Liver (tissue), 9 donors: ENCODE data around the gene PPP1R12A. TPM values are rescaled to one million over a fixed set of nuclear protein-coding genes. Genes with fewer than 3 reads are reported as not detected.

Experiments used
- DNase-seq: peaks from one replicate; pipeline ENCODE4 v3.0.0-alpha.2; 2017; ENCODE audit warnings: low spot score
- H3K27ac ChIP-seq, 2 donors: one replicate each; pipeline ENCODE4 v1.7.0; 2013; ENCODE audit warnings: inconsistent platforms in 2 of 2, low read length in 2 of 2, control low read depth in 1 of 2, low read depth in 1 of 2, mild to moderate bottlenecking in 1 of 2
- H3K27me3 ChIP-seq, 4 donors: one replicate each; pipeline versions ENCODE4 v1.6.1 to v1.7.0; 2013; ENCODE audit warnings: low read length in 3 of 4, inconsistent platforms in 1 of 4, mild to moderate bottlenecking in 1 of 4, moderate library complexity in 1 of 4; ENCODE audit not compliant: control insufficient read depth in 4 of 4, insufficient read depth in 4 of 4
- H3K36me3 ChIP-seq, 4 donors: one replicate each; pipeline versions ENCODE4 v1.6.1 to v1.7.0; 2013; ENCODE audit warnings: low read length in 3 of 4, mild to moderate bottlenecking in 3 of 4, low read depth in 1 of 4, moderate library complexity in 1 of 4; ENCODE audit not compliant: control insufficient read depth in 4 of 4, insufficient read depth in 3 of 4
- H3K4me1 ChIP-seq, 4 donors: one replicate each; pipeline versions ENCODE4 v1.6.1 to v1.7.0; 2013; ENCODE audit warnings: low read length in 3 of 4, mild to moderate bottlenecking in 3 of 4, moderate library complexity in 1 of 4; ENCODE audit not compliant: control insufficient read depth in 4 of 4, insufficient read depth in 4 of 4
- H3K4me3 ChIP-seq, 3 donors: one replicate each; pipeline versions ENCODE4 v1.6.1 to v1.7.0; 2013; ENCODE audit warnings: low read length in 3 of 3, control low read depth in 1 of 3, low read depth in 1 of 3, mild to moderate bottlenecking in 1 of 3
- H3K9ac ChIP-seq, 2 donors: one replicate each; pipeline ENCODE4 v1.7.0; 2013; ENCODE audit warnings: low read length in 2 of 2, mild to moderate bottlenecking in 2 of 2, moderate library complexity in 2 of 2, control low read depth in 1 of 2, low read depth in 1 of 2
- H3K9me3 ChIP-seq, 4 donors: one replicate each; pipeline versions ENCODE4 v1.6.1 to v1.7.0; 2013; ENCODE audit warnings: low read length in 3 of 4; ENCODE audit not compliant: control insufficient read depth in 4 of 4
- ATF3 ChIP-seq: IDR thresholded peaks from 2 replicates; pipeline ENCODE4 v1.6.1; 2016; ENCODE audit warnings: antibody characterized with exemption
- CTCF ChIP-seq: fragments of 150-350 bp; IDR thresholded peaks from 2 replicates; pipeline ENCODE4 v1.5.1; 2017; ENCODE audit warnings: improper control_type of control experiment, low read depth, low read length; ENCODE audit not compliant: missing input control
- EGR1 ChIP-seq, 2 donors: IDR thresholded peaks; 2 replicates each; pipeline ENCODE4 v1.6.1; 2016 to 2018; ENCODE audit warnings: antibody characterized with exemption in 2 of 2, low read depth in 2 of 2
- FOXA1 ChIP-seq: IDR thresholded peaks from 2 replicates; pipeline ENCODE4 v1.6.1; 2016; ENCODE audit warnings: antibody characterized with exemption
- FOXA2 ChIP-seq: IDR thresholded peaks from 2 replicates; pipeline ENCODE4 v1.6.1; 2016; ENCODE audit warnings: antibody characterized with exemption
- GABPA ChIP-seq, 2 donors: IDR thresholded peaks in 1 of 2; conservative IDR thresholded peaks in 1 of 2; 2 replicates each; pipeline ENCODE4 v1.6.1; 2016; ENCODE audit warnings: antibody characterized with exemption in 2 of 2, mild to moderate bottlenecking in 1 of 2, moderate library complexity in 1 of 2
- HNF4A ChIP-seq, 2 donors: conservative IDR thresholded peaks; 2 replicates each; pipeline ENCODE4 v1.6.1; 2016; ENCODE audit warnings: antibody characterized with exemption in 2 of 2, mild to moderate bottlenecking in 2 of 2
- HNF4G ChIP-seq: IDR thresholded peaks from 2 replicates; pipeline ENCODE4 v1.6.1; 2016; ENCODE audit warnings: antibody characterized with exemption
- JUND ChIP-seq, 2 donors: IDR thresholded peaks; 2 replicates each; pipeline ENCODE4 v1.6.1; 2016; ENCODE audit warnings: antibody characterized with exemption in 2 of 2
- MAX ChIP-seq: IDR thresholded peaks from 2 replicates; pipeline ENCODE4 v1.6.1; 2016; ENCODE audit warnings: antibody characterized with exemption
- NR2F2 ChIP-seq: IDR thresholded peaks from 2 replicates; pipeline ENCODE4 v1.6.1; 2016; ENCODE audit warnings: antibody characterized with exemption
- RAD21 ChIP-seq, 2 donors: IDR thresholded peaks; 2 replicates each; pipeline ENCODE4 v1.6.1; 2016; ENCODE audit warnings: antibody characterized with exemption in 2 of 2, mild to moderate bottlenecking in 2 of 2
- REST ChIP-seq: IDR thresholded peaks from 2 replicates; pipeline ENCODE4 v1.6.1; 2016; ENCODE audit warnings: antibody characterized with exemption, mild to moderate bottlenecking
- RXRA ChIP-seq, 2 donors: IDR thresholded peaks; 2 replicates each; pipeline ENCODE4 v1.6.1; 2017 to 2018; ENCODE audit warnings: antibody characterized with exemption in 2 of 2, mild to moderate bottlenecking in 1 of 2
- SP1 ChIP-seq: IDR thresholded peaks from 2 replicates; pipeline ENCODE4 v1.6.1; 2018; ENCODE audit warnings: antibody characterized with exemption, mild to moderate bottlenecking
- TAF1 ChIP-seq: conservative IDR thresholded peaks from 2 replicates; pipeline ENCODE4 v1.6.1; 2016; ENCODE audit warnings: antibody characterized with exemption, mild to moderate bottlenecking
- YY1 ChIP-seq: IDR thresholded peaks from 2 replicates; pipeline ENCODE4 v1.6.1; 2016; ENCODE audit warnings: antibody characterized with exemption, mild to moderate bottlenecking
- ZBTB33 ChIP-seq: IDR thresholded peaks from 2 replicates; pipeline ENCODE4 v1.6.1; 2016; ENCODE audit warnings: antibody characterized with exemption
- WGBS: extraction: QIAGEN DNeasy Blood & Tissue Kit; methylation state at CpG from one replicate; pipeline ENCODE4 v1.1.7; 2013; 5-methylcytosine and 5-hydroxymethylcytosine counted together
- polyA plus RNA-seq, 2 donors: library from polyadenylated mRNA; stranded (reverse) in 1 of 2; unstranded in 1 of 2; fragments of 200-250 nt in 1 of 2; fragments of >200 nt in 1 of 2; fragmentation: Nextera tagmentation in 1 of 2; extraction: Ambion mirVana in 1 of 2; gene quantifications; one replicate each; pipeline versions ENCODE4 v1.2.1 to v1.2.3, GENCODE V29; 2013 to 2015
- total RNA-seq, 2 donors: library from RNA; depleted of rRNA; stranded (reverse); fragments of >200 nt; gene quantifications; one replicate each; pipeline ENCODE4 v1.2.3, GENCODE V29; 2014
- donor health status: healthy.
- donor health status: healthy.
- donor health status: healthy.
- donor health status: healthy.
- donor health status: healthy.

Gene PPP1R12A
- total and polyA plus RNA-seq, 4 donors = 5.1 to 41.6 (median 27.8) TPM

GRCh38 chr12:79973801-79974200 is 38.9 kb upstream of the PPP1R12A start:
- 75% methylated on average over 4 of the region's 4 CpGs for WGBS
- no peaks in the 10 kb centered on the region for H3K36me3 ChIP-seq
- no peak overlapping the region for H3K27ac ChIP-seq
- no peak for DNase-seq
- H3K27me3 ChIP-seq = peaks cover 0 to 3% (median 0%) of the 10 kb centered on the region in 4 donors
- H3K9ac ChIP-seq = no peak overlapping the region
- no peaks in the 10 kb centered on the region for H3K9me3 ChIP-seq
- no peak for TF ChIP-seq TAF1
- H3K4me1 ChIP-seq = no peaks in the 10 kb centered on the region
- H3K4me3 ChIP-seq = no peak overlapping the region

GRCh38 chr12:79964100-79964627 is 29.3 kb upstream of the PPP1R12A start:
- H3K9me3 ChIP-seq = no peaks in the 10 kb centered on the region
- whole genome bisulfite sequencing = 72% methylated on average over 3 of the region's 3 CpGs
- no peak for DNase-seq
- no peak overlapping the region for H3K9ac ChIP-seq
- H3K4me1 ChIP-seq = no peaks in the 10 kb centered on the region
- no peak overlapping the region for H3K4me3 ChIP-seq
- TF ChIP-seq ZBTB33 (no peak), SP1 (no peak), MAX (no peak), RXRA (IDR thresholded peaks at IDR 0.05) (no peak), FOXA2 (no peak), REST (no peak), HNF4G (no peak), EGR1 (IDR thresholded peaks at IDR 0.05; ENCODE audit: low read depth in 2 of 2) (no peak), JUND (IDR thresholded peaks at IDR 0.05) (no peak), TAF1 (no peak), RAD21 (IDR thresholded peaks at IDR 0.05) (no peak), CTCF (no peak), GABPA (IDR thresholded peaks at IDR 0.05 in 1 of 2, conservative IDR thresholded peaks at IDR 0.05 in 1 of 2) (no peak), FOXA1 (no peak), HNF4A (conservative IDR thresholded peaks at IDR 0.05) (no peak), YY1 (no peak), NR2F2 (no peak), ATF3 (no peak)
- H3K27ac ChIP-seq = no peak overlapping the region
- H3K36me3 ChIP-seq = no peaks in the 10 kb centered on the region
- H3K27me3 ChIP-seq = no peaks in the 10 kb centered on the region
